AG04450 (cell line): ENCODE results near the gene LEF1. TPM values are rescaled to one million over a fixed set of nuclear protein-coding genes. Genes with fewer than 3 reads are reported as not detected.

ENCODE experiments used
- CTCF ChIA-PET: fragments of 300-600, 350-600 bp; formaldehyde crosslinking; extraction: SDS; loops from one replicate; lab custom pipeline; 2022; ENCODE audit warnings: antibody characterized with exemption, inconsistent platforms; lab: Charles Lee
- POLR2A ChIA-PET: fragments of 350-600 bp; formaldehyde crosslinking; extraction: SDS; loops from one replicate; lab custom pipeline; 2021; ENCODE audit warnings: antibody characterized with exemption, inconsistent platforms; lab: Yijun Ruan, JAX
- DNase-seq: peaks from one replicate; pipeline ENCODE4 v3.0.0-alpha.2; 2011; ENCODE audit warnings: low read depth, low spot score
- H3K27ac ChIP-seq: one replicate; pipeline ENCODE4 v1.5.1; 2012; ENCODE audit warnings: low read depth, low read length, control low read depth
- H3K27me3 ChIP-seq: one replicate; pipeline ENCODE4 v1.6.0; 2012; ENCODE audit warnings: low read length; ENCODE audit not compliant: control insufficient read depth, insufficient read depth
- H3K4me3 ChIP-seq: 2 replicates; pipeline ENCODE4 v1.5.1; 2011; ENCODE audit warnings: mild to moderate bottlenecking, low read depth, low read length, control low read depth
- H3K9me3 ChIP-seq: 2 replicates; pipeline ENCODE4 v1.5.1; 2012; ENCODE audit warnings: low read length; ENCODE audit not compliant: control insufficient read depth, insufficient read depth
- CTCF ChIP-seq: IDR thresholded peaks from 2 replicates; pipeline ENCODE4 v1.5.1; 2011; ENCODE audit warnings: low read depth, low read length, control low read depth, inconsistent platforms
- polyA plus RNA-seq: library from polyadenylated mRNA; depleted of rRNA; stranded (reverse); fragments of >200 nt; gene quantifications from 2 replicates; pipeline ENCODE4 v1.2.3, GENCODE V29; 2011

The LEF1 gene
- polyA plus RNA-seq, 1 experiment: 1.2 TPM

DNA sequence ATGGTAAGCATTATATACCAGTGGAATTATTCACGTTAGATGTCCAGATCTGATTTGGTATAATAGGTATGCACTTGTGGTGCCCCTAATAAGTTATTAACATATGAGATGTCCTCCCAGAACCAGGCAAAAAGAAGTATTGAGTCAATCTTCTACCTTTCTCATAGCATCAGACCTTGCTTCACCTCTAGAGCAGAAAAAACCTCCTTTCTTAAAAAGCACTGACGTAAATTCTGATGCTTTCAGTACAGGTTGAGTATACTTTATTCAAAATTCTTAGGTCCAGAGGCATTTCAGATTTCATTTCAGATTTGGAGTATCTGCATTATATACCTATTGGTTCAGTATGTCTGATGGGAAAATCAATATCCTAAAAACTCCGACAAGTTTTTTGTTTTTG is 22.4 kb downstream of the LEF1 start:
- CTCF ChIA-PET: no interaction called here
- no peak overlapping the region for H3K4me3 ChIP-seq
- POLR2A ChIA-PET: interaction anchor here (0.5 kb wide), 1 partner anchor 10 kb away, joined by 3 read pairs; no protein-coding TSS in a partner anchor

DNA sequence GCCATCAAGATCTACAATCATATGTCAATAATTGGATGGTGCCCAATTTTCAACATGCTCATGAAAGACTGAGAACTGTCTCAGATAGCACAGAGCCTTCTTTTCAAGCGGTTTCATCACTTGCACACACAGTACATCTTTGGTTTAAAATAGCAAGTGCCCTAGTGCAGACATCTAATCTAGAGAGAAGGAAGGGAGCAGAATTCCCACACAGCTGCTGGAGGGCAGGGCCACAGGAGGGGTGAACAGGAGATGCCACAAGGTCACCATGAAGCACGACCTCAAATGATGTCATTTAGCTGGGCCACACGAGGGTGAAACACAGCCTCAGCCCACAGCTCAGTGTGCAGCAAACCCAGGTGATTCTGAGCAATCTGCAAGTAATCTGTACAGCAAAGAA is 24.3 kb downstream of the LEF1 start:
- no peak for TF ChIP-seq CTCF
- ChIA-PET POLR2A (no interaction called here), CTCF (no interaction called here)
- no peak overlapping the region for H3K4me3 ChIP-seq
- DNase-seq: no peak
- H3K27ac ChIP-seq: no peak overlapping the region
- no peaks in the 10 kb centered on the region for H3K27me3 ChIP-seq
- H3K9me3 ChIP-seq: no peaks in the 10 kb centered on the region

More for the DNA sequence above, 22.4 kb downstream of the LEF1 start:
- H3K27me3 ChIP-seq: no peaks in the 10 kb centered on the region
- TF ChIP-seq CTCF: no peak
- DNase-seq: no peak
- no peak overlapping the region for H3K27ac ChIP-seq
- no peaks in the 10 kb centered on the region for H3K9me3 ChIP-seq

DNA sequence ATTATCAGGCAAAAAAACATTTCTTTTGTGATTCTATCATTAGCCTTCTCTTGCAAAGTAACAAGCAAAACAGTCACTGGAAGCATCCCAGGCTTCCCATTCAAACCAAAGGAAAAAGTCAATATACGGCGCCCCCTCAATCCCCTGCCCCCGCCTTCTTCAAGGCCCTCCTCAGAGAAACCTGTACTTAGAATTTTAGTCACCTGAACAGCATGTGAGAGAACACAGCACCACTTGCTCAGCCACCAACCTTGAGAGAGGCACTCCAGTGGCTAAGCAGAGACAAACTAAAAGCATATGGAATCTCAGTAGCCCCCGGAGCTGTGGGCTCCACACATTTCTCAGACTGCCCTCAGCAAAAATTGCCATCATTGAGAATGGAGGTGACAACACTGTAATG is 25.2 kb downstream of the LEF1 start:
- DNase-seq: no peak
- Histone ChIP-seq H3K4me3 (no peak overlapping the region), H3K27ac (no peak overlapping the region), H3K9me3 (no peaks in the 10 kb centered on the region), H3K27me3 (no peaks in the 10 kb centered on the region)
- POLR2A ChIA-PET: no interaction called here
- CTCF ChIA-PET: no interaction called here
- no peak for TF ChIP-seq CTCF

GRCh38 chr4:108142870-108143269 is 25.9 kb downstream of the LEF1 start:
- POLR2A ChIA-PET: no interaction called here
- TF ChIP-seq CTCF: no peak
- no peak for DNase-seq
- no peak overlapping the region for H3K27ac ChIP-seq
- H3K9me3 ChIP-seq: no peaks in the 10 kb centered on the region
- CTCF ChIA-PET: no interaction called here
- H3K4me3 ChIP-seq: no peak overlapping the region
- H3K27me3 ChIP-seq: no peaks in the 10 kb centered on the region

GRCh38 chr4:108141213-108141950 is 27.4 kb downstream of the LEF1 start:
- no peak for DNase-seq
- no peak overlapping the region for H3K27ac ChIP-seq
- no peaks in the 10 kb centered on the region for H3K9me3 ChIP-seq
- H3K27me3 ChIP-seq: no peaks in the 10 kb centered on the region
- TF ChIP-seq CTCF: no peak
- ChIA-PET CTCF (no interaction called here), POLR2A (no interaction called here)
- H3K4me3 ChIP-seq: no peak overlapping the region
